ENCODE data around the gene SPRR2F. TPM values are rescaled to one million over a fixed set of nuclear protein-coding genes. Genes with fewer than 3 reads are reported as not detected.
"Not testable (repeated sequence)": the region's sequence is repeated elsewhere in the genome, so short reads cannot be mapped to it uniquely, and the experiment has no call there.

The SPRR2F gene
- total RNA-seq, 4 donors from 2014 or later = not detected

- H3K27me3 ChIP-seq = no peaks in the 10 kb centered on the region
- TF ChIP-seq POLR2AphosphoS5 (IDR thresholded peaks at IDR 0.05) (no peak), CTCF (IDR thresholded peaks at IDR 0.05) (no peak), EP300 (IDR thresholded peaks at IDR 0.05) (no peak), POLR2A (IDR thresholded peaks at IDR 0.05; ENCODE audit: low read depth) (no peak)
- 93% methylated on average over 1 of the region's 1 CpG for WGBS
- H3K9me3 ChIP-seq = peaks cover 0 to 21% (median 3%) of the 10 kb centered on the region in 4 donors
- DNase-seq (ENCODE audit: extremely low spot score) = no peak
- H3K27ac ChIP-seq (replicated peaks in 1 of 4) = no peak overlapping the region
- no peaks in the 10 kb centered on the region for H3K36me3 ChIP-seq
- intact Hi-C loops (cut with DNase I) = no loop called here
- H3K4me3 ChIP-seq = no peak overlapping the region
- H3K4me1 ChIP-seq = no peaks in the 10 kb centered on the region
These were observed 12.2 kb upstream of the SPRR2F start for GRCh38 chr1:153125536-153125935.

- H3K36me3 ChIP-seq; DNase-seq (ENCODE audit: extremely low spot score); H3K4me1 ChIP-seq; H3K27ac ChIP-seq (replicated peaks in 1 of 4); H3K4me3 ChIP-seq; intact Hi-C loops (cut with DNase I); H3K27me3 ChIP-seq: not testable (repeated sequence)
- peaks cover 0 to 21% (median 3%) of the 10 kb centered on the region in 4 donors for H3K9me3 ChIP-seq
- 83% methylated on average over 7 of the region's 8 CpGs for WGBS
These were observed 10.5 kb upstream of the SPRR2F start for GRCh38 chr1:153123793-153124192.

GRCh38 chr1:153122831-153123421 is 9.6 kb upstream of the SPRR2F start:
- Histone ChIP-seq H3K9me3 (peaks cover 0 to 21% (median 3%) of the 10 kb centered on the region in 4 donors), H3K27me3 (no peaks in the 10 kb centered on the region), H3K36me3 (no peaks in the 10 kb centered on the region), H3K27ac (replicated peaks in 1 of 4) (no peak overlapping the region), H3K4me1 (no peaks in the 10 kb centered on the region), H3K4me3 (no peak overlapping the region)
- 38% methylated on average over 3 of the region's 3 CpGs for WGBS
- no peak for DNase-seq (ENCODE audit: extremely low spot score)
- intact Hi-C loops (cut with DNase I) = no loop called here
- no peak for TF ChIP-seq POLR2A (IDR thresholded peaks at IDR 0.05; ENCODE audit: low read depth)
- no peak for TF ChIP-seq POLR2AphosphoS5 (IDR thresholded peaks at IDR 0.05)
- no peak for TF ChIP-seq CTCF (IDR thresholded peaks at IDR 0.05)
- no peak for TF ChIP-seq EP300 (IDR thresholded peaks at IDR 0.05)

- DNase-seq (ENCODE audit: extremely low spot score) = no peak
- intact Hi-C loops (cut with DNase I) = no loop called here
- Histone ChIP-seq H3K27ac (replicated peaks in 1 of 4) (no peak overlapping the region), H3K4me3 (no peak overlapping the region), H3K4me1 (no peaks in the 10 kb centered on the region), H3K9me3 (peaks cover 0 to 17% (median 3%) of the 10 kb centered on the region in 4 donors), H3K36me3 (no peaks in the 10 kb centered on the region), H3K27me3 (no peaks in the 10 kb centered on the region)
- no peak for TF ChIP-seq EP300 (IDR thresholded peaks at IDR 0.05)
- TF ChIP-seq POLR2A (IDR thresholded peaks at IDR 0.05; ENCODE audit: low read depth) = no peak
- no peak for TF ChIP-seq POLR2AphosphoS5 (IDR thresholded peaks at IDR 0.05)
- no peak for TF ChIP-seq CTCF (IDR thresholded peaks at IDR 0.05)
These were observed 7.6 kb upstream of the SPRR2F start for GRCh38 chr1:153120945-153121344.

GRCh38 chr1:153119491-153119971 is 6.2 kb upstream of the SPRR2F start:
- Histone ChIP-seq H3K27ac (replicated peaks in 1 of 4) (no peak overlapping the region), H3K36me3 (no peaks in the 10 kb centered on the region), H3K9me3 (peaks cover 0 to 3% (median 0%) of the 10 kb centered on the region in 4 donors), H3K27me3 (no peaks in the 10 kb centered on the region), H3K4me3 (no peak overlapping the region), H3K4me1 (no peaks in the 10 kb centered on the region)
- TF ChIP-seq POLR2AphosphoS5 (IDR thresholded peaks at IDR 0.05) (no peak), CTCF (IDR thresholded peaks at IDR 0.05) (no peak), EP300 (IDR thresholded peaks at IDR 0.05) (no peak), POLR2A (IDR thresholded peaks at IDR 0.05; ENCODE audit: low read depth) (no peak)
- WGBS = 39% methylated on average over 3 of the region's 3 CpGs
- intact Hi-C loops (cut with DNase I) = no loop called here
- no peak for DNase-seq (ENCODE audit: extremely low spot score)

- DNase-seq (ENCODE audit: extremely low spot score); intact Hi-C loops (cut with DNase I); H3K4me3 ChIP-seq; H3K9me3 ChIP-seq; H3K36me3 ChIP-seq; H3K27ac ChIP-seq (replicated peaks in 1 of 4); H3K4me1 ChIP-seq; H3K27me3 ChIP-seq: not testable (repeated sequence)
These were observed 1.9 kb upstream of the SPRR2F start for GRCh38 chr1:153115264-153115663.

GRCh38 chr1:153112454-153112853 is 862 bp downstream of the SPRR2F start:
- DNase-seq (ENCODE audit: extremely low spot score); H3K27me3 ChIP-seq; H3K9me3 ChIP-seq; H3K4me1 ChIP-seq; H3K27ac ChIP-seq (replicated peaks in 1 of 4); H3K4me3 ChIP-seq; intact Hi-C loops (cut with DNase I); H3K36me3 ChIP-seq: not testable (repeated sequence)
- WGBS = 86% methylated on average over 5 of the region's 5 CpGs
